HG02610 (cell line): ENCODE measurements around the gene CLASP1.
"Not testable (repeated sequence)": the region's sequence is repeated elsewhere in the genome, so short reads cannot be mapped to it uniquely, and the experiment has no call there.

ENCODE experiments used
- ATAC-seq: cut with Tn5 transposase; IDR thresholded peaks from one replicate; pipeline ENCODE4 v1.9.1; 2021; ENCODE audit warnings: mild to moderate bottlenecking, moderate library complexity; ENCODE audit not compliant: unreplicated experiment

CLASP1 gene

DNA sequence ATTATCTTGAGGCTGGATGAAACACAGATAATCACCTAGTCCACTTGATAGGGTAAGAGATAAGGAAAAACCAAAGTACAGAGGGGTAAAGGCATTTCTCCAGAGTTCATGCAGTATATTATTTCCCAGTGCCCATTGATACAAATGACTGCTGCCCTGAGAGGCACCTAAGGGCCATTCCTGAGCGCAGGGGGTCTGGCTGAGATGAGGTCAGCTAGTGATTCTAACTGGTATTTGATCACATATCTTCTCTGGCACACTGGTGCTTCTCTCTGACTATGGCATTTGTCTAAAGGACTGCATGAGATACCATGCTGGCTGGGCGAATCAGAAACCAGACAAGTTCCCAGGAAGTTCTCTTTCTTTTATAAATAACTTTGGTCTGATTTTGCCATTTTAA, 291.0 kb downstream of the CLASP1 start:
- no peak for ATAC-seq

- ATAC-seq: no peak
Measured at GRCh38 chr2:121356058-121356640, 293.1 kb downstream of the CLASP1 start.

DNA sequence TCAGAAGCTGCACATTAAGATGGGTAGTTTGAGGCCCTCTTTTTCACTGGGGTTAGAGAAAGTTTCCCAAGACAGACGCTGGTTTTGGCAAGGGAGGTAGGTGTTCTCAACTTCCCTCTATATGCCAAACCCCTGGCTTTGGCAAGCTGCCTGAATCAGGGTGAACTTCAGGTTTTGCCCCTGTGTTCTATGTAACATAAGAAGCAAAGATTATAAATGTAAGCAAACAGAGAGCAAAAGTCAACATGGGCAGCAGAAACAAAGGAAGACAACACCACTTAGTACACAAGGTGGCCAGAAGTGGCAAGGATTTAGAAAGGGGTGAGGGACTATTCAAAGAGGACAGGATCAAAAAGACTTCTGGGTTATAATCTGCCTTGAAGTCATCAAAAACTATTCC, 293.8 kb downstream of the CLASP1 start:
- ATAC-seq: no peak

DNA sequence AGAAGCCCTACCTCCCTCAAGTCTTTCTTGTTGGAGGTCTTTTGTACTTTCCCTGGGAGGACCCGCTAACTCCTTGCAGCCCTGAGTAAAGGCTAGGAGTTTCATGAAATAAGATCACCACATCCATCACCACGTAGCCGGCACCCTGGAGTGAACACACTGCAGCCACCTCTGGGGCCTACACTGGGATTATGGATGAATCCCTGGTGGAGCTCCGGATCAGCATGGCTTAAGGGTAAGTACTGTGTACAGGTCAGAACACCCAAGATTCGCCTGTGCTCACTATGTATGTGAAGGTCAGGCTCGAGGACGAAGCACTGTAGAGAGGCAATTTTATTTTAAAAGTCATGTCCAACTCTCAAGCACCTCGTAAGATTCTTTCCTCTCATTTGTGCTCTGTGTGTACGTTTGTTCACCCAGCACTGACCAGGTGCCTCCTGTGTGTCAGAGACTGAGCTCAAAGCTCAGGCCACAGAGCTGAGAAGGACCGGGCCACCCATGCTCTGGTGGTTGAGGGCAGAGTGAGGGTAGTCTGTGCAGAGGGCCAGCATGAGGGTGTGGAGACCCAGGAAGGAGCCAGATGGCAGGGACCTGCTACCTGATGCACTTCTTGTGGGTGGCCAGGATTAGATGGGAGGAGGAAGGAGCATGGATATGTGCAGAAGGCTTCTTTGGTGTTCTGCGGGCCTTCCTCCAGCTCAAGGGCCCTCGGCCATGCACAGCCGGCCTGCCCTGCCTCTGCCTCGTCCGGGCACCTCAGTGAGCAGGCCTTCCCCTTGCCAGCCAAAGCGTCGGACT, 297.5 kb downstream of the CLASP1 start:
- no peak for ATAC-seq

DNA sequence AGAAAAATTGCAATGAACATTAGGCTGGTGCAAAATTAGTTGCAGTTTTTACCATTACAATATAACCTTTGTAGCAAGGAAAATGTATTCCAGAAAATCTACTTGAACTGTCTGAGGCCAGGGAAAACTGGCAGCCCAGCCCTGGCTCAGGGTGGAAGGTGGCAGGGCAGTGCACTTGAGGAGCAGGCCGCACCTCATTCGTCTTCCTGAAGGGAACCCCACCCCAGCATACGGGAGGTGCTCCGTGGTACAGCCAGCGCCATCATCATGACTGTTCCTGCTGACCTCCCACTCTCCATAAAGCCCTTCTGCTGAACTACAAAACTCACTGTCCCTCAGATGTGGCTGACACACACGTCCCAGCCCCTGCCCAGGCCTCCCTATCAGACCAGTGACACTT, 298.4 kb downstream of the CLASP1 start:
- ATAC-seq: no peak

DNA sequence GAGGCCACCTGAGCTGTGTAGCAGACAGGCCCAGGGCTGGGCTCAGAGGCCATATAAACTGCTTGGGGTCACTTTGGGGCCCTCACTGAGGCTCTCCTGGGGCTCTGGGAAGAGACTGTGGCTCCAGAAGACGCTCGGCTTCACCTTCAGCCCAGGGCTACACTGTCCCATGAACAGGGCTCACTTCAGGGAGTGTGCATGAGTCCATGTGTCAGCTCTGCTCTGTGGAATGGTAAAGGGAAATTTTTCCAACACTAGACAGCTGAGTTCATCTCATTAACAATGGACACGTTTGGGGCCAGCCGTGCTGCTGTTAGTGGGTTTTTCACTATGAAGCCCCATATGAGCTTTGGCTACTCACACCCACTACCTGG, 298.9 kb downstream of the CLASP1 start:
- no peak for ATAC-seq

DNA sequence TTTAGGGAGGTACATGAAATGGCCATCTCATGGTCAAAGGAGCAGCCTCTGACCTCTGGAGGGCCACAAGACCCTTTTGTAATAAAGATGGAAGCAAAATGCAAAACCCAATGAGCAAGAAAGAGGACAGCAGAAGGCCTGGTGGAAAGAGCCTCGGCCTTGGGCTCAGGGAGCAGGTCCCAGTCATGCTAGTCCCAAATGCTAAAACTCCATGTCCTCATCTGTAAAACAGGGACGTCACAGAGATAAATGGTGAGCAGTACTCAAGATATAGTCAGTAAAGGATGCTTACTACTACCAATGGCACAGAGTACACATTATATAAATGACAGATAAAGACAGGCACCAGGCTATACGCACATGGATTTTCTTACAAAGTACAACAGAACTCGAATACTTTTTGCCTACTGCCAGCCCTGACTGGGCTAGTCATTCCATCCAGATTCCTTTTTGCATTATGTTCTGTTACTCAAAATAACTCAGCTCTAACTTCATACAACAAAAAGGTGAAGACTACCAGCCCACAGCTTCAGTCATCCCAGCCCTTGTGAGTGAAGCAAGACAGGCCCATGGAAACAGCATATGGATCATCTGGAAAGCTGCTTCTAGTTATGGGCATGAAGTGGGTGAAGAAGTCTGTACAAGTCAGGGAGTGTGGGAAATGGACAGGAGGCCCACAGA, 299.4 kb downstream of the CLASP1 start:
- ATAC-seq: no peak

DNA sequence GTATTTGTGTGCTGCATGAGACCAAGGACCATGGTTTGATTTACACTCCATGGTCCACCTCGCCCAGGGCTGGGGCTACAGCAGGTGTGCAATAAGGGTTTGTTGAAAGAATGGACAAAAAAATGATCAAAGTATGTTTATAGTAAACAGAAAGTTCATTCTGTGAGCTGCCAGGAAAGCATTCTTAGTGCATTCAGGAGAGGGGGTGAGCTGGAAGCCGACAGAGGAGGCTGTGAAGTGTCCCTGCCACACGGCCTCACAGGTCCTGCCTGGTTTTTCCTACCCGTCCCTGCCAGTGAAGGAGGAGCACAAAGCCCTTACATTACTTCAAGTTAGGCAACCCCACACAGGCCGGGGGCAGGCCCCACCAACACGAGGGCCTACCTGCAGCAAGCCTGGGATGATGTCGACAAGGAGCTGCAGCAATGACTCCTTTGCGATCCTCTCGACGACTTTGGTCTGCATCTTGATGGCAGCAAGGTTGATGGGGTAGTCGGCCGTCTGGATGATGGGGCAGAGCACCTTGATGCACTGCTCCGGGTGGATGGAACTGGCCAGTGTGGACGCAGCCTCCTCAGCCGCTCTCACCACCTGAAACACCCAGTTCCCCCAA, 301.0 kb downstream of the CLASP1 start:
- ATAC-seq: no peak

DNA sequence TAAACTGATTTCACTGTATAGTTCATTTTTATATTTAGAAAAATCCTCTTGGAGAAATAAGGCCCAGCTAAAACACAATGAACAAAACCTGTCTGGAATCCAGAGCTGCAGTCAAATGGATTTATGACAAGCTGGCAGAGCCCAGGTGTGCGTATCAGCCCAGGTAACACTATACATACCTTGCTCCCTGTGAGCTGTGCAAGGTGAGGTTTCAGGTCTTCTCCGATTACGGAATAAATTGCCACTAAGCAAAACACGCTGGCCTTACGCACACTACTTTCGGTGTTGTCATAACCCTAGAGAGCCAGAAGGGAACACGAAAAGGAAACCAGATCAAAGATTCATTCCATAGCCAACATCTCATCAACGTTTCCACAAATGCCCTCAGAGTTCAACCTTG, 302.4 kb downstream of the CLASP1 start:
- no peak for ATAC-seq

DNA sequence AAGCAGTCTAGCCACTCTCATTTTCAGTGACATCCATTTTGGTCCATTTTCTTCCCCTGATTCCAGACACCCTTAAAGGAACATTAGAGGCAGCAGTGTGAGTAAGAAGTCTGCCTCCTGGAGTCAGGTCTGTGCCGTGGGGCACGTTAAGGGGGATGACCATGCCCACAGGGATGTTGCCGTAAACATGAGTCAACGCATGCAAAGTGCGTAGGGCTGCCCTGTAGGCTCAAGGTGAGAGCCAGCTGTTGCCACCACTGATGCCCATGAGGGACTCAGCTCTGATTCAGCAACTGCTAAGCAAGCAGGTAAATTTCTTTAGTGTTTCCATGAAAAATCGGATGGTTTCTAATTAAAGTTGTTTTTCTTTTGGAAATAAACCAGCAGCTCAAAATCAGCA, 302.9 kb downstream of the CLASP1 start:
- ATAC-seq: no peak

DNA sequence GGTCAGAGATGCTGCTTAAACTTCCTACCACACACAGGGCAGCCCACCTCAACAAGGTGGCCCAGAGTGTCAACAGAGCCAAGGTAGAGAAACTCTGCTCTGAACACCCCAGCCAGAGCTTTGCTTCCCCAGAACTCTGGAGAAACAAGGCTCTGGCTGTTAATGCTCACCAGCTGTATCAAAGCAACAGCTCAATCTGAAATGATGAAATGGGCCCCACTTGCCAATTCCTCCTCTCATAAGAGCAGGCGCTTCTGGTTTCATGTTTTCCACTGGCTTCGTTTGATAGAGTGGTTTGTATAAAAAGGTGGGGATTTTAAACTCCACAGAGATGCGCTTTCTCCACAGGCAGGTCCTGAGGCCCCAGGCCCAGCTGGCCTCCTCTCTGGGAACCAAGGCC, 303.4 kb downstream of the CLASP1 start:
- no peak for ATAC-seq

GRCh38 chr2:121345101-121345500, 304.2 kb downstream of the CLASP1 start:
- ATAC-seq: no peak

DNA sequence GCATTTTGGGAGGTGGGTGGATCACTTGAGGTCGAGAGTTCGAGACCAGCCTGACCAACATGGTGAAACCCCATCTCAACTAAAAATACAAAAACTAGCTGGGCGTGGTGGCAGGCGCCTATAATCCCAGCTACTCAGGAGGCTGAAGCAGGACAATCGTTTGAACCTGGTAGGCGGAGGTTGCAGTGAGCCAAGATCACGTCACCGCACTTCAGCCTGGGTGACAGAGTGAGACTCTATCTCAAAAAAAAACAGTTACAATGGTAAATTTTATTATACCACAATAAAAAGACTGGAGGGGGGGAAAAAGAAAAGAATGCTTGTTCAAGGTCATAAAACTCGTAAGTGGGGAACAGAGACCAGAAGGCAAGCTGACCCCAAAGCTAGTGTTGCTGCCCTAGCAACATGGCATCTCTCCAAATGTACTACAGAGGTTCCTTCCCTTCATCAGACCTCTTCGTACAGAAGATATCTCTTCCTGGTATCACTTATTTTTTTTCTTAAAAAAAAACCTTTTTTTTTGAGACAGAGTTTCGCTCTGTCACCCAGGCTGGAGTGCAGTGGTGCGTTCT, 305.3 kb downstream of the CLASP1 start:
- not testable (repeated sequence) for ATAC-seq

GRCh38 chr2:121343191-121343590, 306.1 kb downstream of the CLASP1 start:
- ATAC-seq: no peak

DNA sequence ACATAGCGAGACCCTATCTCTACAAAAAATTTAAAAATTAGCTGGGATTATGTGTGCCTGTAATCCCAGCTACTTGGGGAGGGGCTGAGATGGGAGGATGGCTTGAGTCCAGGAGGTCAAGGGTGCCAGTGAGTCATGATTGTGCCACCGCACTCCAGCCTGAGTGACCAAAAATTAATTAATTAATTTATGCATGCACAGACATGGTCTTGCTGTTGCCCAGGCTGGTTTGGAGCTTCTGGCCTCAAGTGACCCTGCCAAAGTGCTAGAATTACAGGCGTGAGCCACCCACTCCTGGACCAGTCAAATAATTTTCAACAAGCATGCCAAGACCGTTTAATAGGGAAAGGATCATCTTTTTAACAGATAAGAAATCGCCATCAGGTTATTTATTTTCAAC, 306.5 kb downstream of the CLASP1 start:
- ATAC-seq: no peak

DNA sequence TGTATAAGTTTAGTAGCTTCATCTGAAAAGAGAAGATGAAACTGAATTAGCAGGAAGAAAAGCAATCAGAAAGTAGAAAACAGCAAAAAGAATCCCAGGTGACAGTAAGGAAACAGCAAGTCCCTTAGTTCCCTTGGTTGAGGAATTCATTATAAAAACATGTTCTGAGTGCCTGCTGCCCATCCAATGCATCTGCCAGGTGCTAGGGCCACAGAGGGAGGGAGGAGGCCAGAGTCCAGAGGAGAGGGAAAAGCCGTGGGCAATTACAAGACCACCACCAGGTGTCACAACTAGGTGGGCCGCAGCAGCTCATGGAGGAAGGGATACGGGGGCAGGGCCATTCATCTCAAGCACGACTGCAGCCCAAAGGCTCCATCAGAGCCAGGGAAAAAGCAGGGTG, 308.3 kb downstream of the CLASP1 start:
- no peak for ATAC-seq

- ATAC-seq: no peak
Measured at GRCh38 chr2:121338281-121338680, 311.0 kb downstream of the CLASP1 start.

DNA sequence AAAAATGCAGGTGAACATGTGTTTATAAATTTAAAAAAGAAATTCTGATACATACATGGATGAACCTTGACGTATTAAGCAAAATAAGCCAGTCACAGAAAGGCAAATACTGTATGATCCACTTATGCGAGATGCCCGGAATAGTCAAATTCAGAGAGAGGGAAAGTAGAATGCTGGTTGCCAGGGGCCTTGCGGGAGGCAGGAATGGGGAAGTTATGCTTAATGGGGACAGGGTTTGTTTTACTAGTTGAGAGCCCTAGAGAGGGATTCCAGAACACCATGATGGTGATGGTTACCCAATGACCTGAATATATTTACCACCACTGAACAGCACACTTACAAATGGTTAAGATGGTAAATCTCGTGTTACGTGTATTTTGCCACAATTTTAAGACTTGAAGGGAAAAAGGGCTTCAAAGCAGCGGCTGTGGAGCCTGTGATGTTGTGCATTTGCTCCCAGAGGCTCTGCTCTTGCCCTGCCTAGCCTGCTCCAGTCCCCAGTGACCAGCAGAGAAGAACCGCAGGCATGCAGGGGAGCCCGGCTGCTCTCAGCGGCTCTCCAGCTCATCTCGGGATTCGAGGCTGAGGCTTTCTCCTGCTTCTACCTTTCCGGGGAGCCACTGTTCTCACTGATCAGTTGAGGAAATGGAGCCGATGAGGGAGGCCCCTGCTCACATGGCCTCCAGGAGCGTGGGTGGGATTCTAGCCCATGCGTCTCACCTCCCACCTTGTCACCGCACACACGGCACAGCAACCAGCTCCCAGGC, 312.6 kb downstream of the CLASP1 start:
- no peak for ATAC-seq

GRCh38 chr2:121335294-121336290, 313.7 kb downstream of the CLASP1 start:
- ATAC-seq: no peak
